Ovary (tissue), 3 donors: ENCODE data around the gene MRPL4.

Source experiments
- CTCF ChIP-seq, 3 donors: fragments of 450-650 bp in 2 of 3; fragments of 200-600 bp in 1 of 3; IDR thresholded peaks; one replicate each; pipeline versions ENCODE4 v1.5.1 to v1.8.0; 2016 to 2022; ENCODE audit warnings: antibody characterized with exemption in 3 of 3, mild to moderate bottlenecking in 1 of 3
- EP300 ChIP-seq: sonication (generic); formaldehyde crosslinking; IDR thresholded peaks from one replicate; pipeline ENCODE4 v1.6.1; 2017; ENCODE audit warnings: antibody characterized with exemption
- POLR2A ChIP-seq: fragments of 450-650 bp; IDR thresholded peaks from one replicate; pipeline ENCODE4 v1.6.1; 2017; ENCODE audit warnings: antibody characterized with exemption, mild to moderate bottlenecking, moderate library complexity
- donor health status: DM: no; HTN: no; CAD: no.

GRCh38 chr19:10235003-10235402, 17.0 kb upstream of the MRPL4 start:
- TF ChIP-seq CTCF (IDR thresholded peaks at IDR 0.05), result no peak
- no peak for TF ChIP-seq EP300
- no peak for TF ChIP-seq POLR2A
